Measurements from ENCODE around the gene CSF2RB.

The CSF2RB gene

DNA sequence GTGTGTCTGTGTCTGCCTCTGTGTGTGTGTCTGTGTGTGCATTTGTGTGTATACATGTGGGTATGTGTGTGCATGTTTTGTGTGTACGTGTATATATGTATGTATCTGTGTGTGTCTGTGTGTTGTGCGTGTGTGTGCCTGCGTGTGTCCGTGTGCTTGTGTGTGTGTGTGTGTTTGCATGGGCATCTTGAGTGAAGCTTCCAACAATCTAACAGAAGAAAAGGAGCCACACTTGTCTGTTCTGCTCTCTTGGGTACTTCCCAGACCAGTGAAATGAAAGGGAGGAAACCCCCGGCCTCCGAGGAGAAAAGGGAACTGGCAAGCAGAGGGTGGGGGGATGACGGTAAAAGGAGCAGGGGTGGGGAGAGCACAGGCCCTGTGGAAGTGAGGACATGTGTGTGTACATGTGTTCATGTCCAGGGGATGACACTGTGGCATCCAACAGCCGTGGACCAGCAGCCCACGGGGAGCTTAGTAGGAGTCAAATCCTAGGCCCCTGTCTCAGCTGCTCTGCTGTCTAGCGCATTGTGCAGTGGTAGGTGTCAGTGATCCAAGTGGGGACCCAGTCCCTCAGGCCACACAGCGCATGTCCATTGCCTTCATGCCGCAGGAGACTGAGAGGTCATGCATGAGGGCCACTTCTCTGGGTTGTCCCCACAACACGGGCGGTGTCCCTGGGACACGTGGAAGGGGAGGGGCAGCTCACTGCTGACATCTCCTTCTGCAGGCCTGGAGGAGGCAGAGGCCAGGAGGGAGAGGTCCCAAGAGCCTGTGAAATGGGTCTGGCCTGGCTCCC, 8.1 kb downstream of the CSF2RB start:
- ChIA-PET POLR2A (no interaction called here), CTCF (interaction anchor here (0.9 to 2.3 kb wide), 5 partner anchors 10 to 65 kb away, joined by 3 to 8 read pairs (median 4); no protein-coding TSS in a partner anchor)
- TF ChIP-seq, protein P1, sequence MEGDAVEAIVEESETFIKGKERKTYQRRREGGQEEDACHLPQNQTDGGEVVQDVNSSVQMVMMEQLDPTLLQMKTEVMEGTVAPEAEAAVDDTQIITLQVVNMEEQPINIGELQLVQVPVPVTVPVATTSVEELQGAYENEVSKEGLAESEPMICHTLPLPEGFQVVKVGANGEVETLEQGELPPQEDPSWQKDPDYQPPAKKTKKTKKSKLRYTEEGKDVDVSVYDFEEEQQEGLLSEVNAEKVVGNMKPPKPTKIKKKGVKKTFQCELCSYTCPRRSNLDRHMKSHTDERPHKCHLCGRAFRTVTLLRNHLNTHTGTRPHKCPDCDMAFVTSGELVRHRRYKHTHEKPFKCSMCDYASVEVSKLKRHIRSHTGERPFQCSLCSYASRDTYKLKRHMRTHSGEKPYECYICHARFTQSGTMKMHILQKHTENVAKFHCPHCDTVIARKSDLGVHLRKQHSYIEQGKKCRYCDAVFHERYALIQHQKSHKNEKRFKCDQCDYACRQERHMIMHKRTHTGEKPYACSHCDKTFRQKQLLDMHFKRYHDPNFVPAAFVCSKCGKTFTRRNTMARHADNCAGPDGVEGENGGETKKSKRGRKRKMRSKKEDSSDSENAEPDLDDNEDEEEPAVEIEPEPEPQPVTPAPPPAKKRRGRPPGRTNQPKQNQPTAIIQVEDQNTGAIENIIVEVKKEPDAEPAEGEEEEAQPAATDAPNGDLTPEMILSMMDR (IDR thresholded peaks at IDR 0.05; ENCODE audit: control extremely low read depth, extremely low read depth, low read depth, missing control alignments): no peak
- peak; percentile 80 for DNase-seq (ENCODE audit: extremely low spot score)

- TF ChIP-seq, protein P1 (IDR thresholded peaks at IDR 0.05; ENCODE audit: control extremely low read depth, extremely low read depth, low read depth, missing control alignments): no peak
- no peak for DNase-seq (ENCODE audit: extremely low spot score)
- ChIA-PET CTCF (interaction anchor here (0.9 to 2.3 kb wide), 5 partner anchors 10 to 66 kb away, joined by 3 to 8 read pairs (median 4); no protein-coding TSS in a partner anchor), POLR2A (no interaction called here)
Measured at GRCh38 chr22:36922105-36922608, 8.7 kb downstream of the CSF2RB start.

DNA sequence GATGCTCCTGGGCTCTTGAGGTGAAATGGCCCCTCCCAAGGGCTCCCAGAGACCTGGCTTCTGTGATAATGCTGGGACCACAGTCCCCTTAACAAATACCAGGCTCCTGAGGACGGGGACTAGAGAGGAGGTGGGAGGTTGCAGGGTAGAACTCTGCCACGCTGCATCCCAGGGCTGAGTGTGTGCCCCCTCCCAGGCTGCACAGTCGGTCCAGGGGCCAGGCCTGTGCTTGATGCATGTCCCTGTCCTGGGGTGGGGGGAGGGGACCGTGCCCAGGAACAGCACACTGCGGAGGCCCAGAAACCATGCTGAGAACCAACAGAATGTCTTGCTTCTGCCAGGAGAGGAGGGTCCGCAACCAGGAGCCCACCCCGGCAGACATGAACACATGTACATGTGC, 9.3 kb downstream of the CSF2RB start:
- POLR2A ChIA-PET: no interaction called here
- CTCF ChIA-PET: interaction anchor here (0.9 kb wide), 1 partner anchor 55 kb away, joined by 4 read pairs; no protein-coding TSS in a partner anchor

GRCh38 chr22:36923131-36923788, 9.8 kb downstream of the CSF2RB start:
- CTCF ChIA-PET: interaction anchor here (1.0 kb wide), 1 partner anchor 142 kb away, joined by 3 read pairs; no protein-coding TSS in a partner anchor
- POLR2A ChIA-PET: no interaction called here
- TF ChIP-seq, protein P1 (IDR thresholded peaks at IDR 0.05; ENCODE audit: control extremely low read depth, extremely low read depth, low read depth, missing control alignments): no peak
- DNase-seq (ENCODE audit: extremely low spot score): peak; percentile 15

More for the DNA sequence above, 9.3 kb downstream of the CSF2RB start:
- TF ChIP-seq, protein P1 (IDR thresholded peaks at IDR 0.05; ENCODE audit: control extremely low read depth, extremely low read depth, low read depth, missing control alignments): no peak
- DNase-seq (ENCODE audit: extremely low spot score): peak; percentile 17

- TF ChIP-seq, protein P1 (IDR thresholded peaks at IDR 0.05; ENCODE audit: control extremely low read depth, extremely low read depth, low read depth, missing control alignments): no peak
- ChIA-PET CTCF (no interaction called here), POLR2A (no interaction called here)
- DNase-seq (ENCODE audit: extremely low spot score): no peak
Measured at GRCh38 chr22:36924151-36924698, 10.8 kb downstream of the CSF2RB start.

All from GM10248 (cell line).